HG02571 (cell line): ENCODE data around the gene CCNE1.
A peak's percentile ranks its signal among the peaks of the same experiment; 100 is the strongest.
"Not testable (repeated sequence)": the region's sequence is repeated elsewhere in the genome, so short reads cannot be mapped to it uniquely, and the experiment has no call there.

Source experiments
- ATAC-seq: cut with Tn5 transposase; IDR thresholded peaks from one replicate; pipeline ENCODE4 v1.9.1; 2021; ENCODE audit warnings: mild to moderate bottlenecking, moderate library complexity; ENCODE audit not compliant: unreplicated experiment

Gene CCNE1

GRCh38 chr19:29812080-29812880, 489 bp downstream of the CCNE1 start:
- ATAC-seq = peak; percentile 16

- no peak for ATAC-seq
Measured at GRCh38 chr19:29812881-29813275, 1.1 kb downstream of the CCNE1 start.

- no peak for ATAC-seq
Measured at GRCh38 chr19:29813642-29814041, 1.9 kb downstream of the CCNE1 start.

DNA sequence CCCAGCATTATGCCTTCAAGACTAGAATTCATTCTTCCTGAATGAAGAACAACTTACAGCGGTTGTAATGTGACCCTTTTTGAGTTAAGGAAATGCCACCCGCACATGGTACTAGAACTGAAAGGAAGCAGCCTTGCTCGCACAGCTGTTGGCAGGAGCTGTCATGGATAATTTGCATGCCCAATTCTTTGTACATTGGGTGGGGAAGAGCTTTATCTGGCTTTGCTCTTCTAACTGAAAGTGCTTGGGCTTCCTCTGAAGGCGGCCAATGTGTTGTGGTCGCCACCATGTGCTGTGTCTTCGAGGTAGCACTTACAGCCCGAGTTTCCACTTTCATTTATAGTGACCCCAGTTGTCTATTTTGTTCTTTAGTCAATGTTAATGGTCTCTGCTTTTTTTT, 3.4 kb downstream of the CCNE1 start:
- ATAC-seq = peak; percentile 33

DNA sequence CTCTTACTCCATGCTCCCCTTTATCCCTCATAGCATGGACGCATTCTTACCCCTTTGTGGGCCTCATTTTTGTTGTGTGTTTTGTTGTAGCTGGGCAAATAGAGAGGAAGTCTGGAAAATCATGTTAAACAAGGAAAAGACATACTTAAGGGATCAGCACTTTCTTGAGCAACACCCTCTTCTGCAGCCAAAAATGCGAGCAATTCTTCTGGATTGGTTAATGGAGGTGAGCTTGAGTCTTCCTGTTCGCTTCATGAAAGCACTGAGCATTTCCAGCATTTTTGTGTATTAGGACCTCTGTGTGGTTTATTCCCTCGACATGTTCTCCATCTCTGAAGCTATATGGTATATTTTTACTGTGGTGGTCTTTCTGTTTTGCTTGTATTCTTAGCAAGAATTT, 5.5 kb downstream of the CCNE1 start:
- no peak for ATAC-seq

DNA sequence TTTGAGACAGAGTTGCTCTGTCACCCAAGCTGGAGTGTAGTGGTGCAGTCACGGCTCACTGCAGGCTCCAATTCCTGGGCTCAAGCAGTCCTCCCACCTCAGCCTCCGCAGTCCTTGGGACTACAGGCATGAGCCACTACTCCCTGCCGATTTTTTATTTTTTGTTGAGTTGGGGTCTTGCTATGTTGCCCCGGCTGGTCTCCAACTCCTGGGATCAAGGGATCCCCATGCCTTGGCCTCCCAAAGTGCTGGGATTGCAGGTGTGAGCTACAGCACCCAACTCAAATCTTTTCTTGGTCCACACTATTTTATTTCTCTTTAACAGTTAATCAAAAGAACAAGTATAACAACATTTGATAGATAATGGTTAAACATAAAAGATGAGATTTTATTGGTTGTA, 7.5 kb downstream of the CCNE1 start:
- ATAC-seq = no peak

DNA sequence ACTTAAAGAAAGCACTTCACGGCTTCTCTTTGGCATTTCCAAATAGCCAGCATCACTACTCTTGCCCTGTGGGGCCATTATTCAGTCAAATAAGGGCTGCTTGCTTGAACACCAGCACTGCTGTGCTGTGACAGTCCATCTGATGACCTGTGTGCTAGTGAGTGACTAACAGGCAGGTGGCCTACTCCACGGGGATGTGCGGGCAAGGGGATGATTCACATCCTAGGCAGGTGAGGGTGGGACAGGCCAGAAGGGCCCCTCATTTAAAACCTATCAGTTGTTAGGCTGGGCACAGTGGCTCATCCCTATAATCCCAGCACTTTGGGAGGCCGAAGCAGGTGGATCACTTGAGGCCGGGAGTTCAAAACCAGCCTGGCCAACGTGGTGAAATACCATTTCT, 8.2 kb downstream of the CCNE1 start:
- ATAC-seq = no peak

DNA sequence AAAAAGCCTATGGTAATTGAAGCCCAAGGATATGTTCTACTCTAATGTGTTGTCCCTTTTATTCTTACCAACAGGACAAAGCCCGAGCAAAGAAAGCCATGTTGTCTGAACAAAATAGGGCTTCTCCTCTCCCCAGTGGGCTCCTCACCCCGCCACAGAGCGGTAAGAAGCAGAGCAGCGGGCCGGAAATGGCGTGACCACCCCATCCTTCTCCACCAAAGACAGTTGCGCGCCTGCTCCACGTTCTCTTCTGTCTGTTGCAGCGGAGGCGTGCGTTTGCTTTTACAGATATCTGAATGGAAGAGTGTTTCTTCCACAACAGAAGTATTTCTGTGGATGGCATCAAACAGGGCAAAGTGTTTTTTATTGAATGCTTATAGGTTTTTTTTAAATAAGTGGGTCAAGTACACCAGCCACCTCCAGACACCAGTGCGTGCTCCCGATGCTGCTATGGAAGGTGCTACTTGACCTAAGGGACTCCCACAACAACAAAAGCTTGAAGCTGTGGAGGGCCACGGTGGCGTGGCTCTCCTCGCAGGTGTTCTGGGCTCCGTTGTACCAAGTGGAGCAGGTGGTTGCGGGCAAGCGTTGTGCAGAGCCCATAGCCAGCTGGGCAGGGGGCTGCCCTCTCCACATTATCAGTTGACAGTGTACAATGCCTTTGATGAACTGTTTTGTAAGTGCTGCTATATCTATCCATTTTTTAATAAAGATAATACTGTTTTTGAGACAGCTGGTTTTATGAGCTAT, 12.0 kb downstream of the CCNE1 start:
- ATAC-seq = no peak

GRCh38 chr19:29825263-29825662, 13.5 kb downstream of the CCNE1 start:
- not testable (repeated sequence) for ATAC-seq

DNA sequence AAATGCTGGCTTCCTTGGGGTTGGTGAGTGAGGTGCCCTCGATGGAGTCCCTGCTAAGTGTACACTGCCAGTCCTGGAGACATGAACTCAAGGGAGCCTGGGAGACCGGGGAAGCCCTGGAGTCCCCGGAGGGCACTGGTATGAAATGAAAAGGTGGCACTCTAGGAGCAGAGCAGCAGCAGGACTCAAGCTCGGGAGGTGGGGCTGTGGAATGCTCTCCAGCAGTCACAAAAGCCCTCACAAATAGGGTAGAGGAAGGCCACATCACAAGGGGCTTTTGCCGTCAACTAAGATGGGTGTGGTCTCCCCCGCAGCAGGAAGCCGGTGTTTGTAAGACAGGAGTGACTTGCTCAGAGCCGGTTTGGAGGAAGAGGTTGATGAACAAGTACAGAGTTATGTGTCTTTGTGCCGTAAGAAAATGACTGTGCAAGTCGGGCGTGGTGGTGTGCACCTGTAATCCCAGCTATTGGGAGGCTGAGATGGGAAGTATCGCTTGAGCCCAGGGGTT, 19.3 kb downstream of the CCNE1 start:
- ATAC-seq = no peak

DNA sequence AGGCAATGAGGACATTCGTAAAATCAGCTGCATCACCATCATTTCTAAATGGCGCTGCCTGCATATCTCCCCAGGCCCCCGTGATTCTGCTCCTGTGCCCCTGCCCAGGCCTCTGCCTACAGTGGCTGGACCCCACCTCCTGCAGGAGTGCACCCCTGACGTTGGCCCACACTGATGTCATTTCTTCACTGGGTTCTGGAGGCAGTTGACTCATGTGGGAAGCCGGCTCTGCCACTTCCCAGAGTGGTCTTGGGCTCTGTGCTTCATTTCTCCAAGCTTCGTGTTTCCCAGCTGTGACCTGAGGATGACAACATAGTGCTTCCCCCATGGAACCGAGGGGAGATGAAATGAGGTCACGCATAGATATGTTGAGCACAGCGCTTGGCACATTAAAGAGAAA, 19.9 kb downstream of the CCNE1 start:
- ATAC-seq = no peak

GRCh38 chr19:29832801-29833200, 21.0 kb downstream of the CCNE1 start:
- ATAC-seq = no peak

DNA sequence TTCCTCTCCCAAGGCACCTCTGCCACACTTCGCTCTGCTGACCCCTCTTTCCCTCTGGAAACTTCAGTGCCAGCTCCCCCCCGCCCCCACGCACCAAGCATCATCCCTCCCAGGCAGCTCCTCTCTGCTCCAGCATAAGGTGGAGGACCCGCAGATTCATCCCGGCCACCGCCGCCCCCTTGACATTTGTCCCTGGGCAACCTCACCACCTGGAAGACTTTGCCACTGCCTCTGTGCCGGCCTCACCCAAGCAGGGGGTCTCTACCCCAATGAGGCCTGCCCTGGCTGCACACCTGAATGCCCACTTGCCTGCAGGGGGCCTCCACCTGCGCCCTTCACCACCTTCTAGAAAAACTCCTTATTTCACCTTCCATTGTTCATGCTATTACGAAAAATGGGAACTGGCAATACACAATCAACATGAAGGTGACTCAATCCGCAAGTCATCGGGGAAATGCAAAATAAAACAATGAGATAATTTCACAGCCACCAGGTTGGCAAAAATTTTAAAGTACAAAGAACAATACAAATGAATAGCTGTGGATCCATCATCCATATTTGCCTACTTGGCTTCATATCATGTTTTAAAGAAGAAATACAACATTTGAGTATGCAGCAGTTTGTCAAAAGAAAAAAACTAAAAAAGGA, 21.9 kb downstream of the CCNE1 start:
- ATAC-seq = no peak

GRCh38 chr19:29834991-29835846, 23.4 kb downstream of the CCNE1 start:
- ATAC-seq = no peak

DNA sequence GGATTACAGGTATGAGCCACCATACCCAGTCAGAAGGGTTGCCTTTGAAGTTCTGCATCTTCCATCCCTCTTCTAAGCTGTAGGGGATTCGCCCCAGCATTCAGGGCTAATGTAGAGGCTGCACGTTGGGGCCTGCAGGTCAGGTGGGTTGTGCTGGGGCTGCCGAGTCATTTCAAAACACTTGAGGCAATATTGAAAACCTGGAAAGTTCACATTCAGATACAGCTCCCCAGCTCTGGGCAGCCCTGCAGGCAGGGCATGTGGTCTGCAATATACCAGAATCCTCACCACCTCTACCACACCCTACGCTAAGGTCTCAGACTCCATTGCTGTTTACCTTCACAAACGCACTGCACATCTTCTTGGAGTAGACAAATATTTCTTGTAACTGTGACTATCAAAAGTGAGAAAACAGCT, 24.6 kb downstream of the CCNE1 start:
- ATAC-seq = peak; percentile 70

- peak; percentile 61 for ATAC-seq
Measured at GRCh38 chr19:29837448-29837981, 25.7 kb downstream of the CCNE1 start.

- no peak for ATAC-seq
Measured at GRCh38 chr19:29837996-29838395, 26.2 kb downstream of the CCNE1 start.

GRCh38 chr19:29840066-29840950, 28.5 kb downstream of the CCNE1 start:
- no peak for ATAC-seq

- no peak for ATAC-seq
Measured at GRCh38 chr19:29841209-29841558, 29.4 kb downstream of the CCNE1 start.
